ENCODE data around the gene PPP1R1A. TPM values are rescaled to one million over a fixed set of nuclear protein-coding genes. Genes with fewer than 3 reads are reported as not detected.

PPP1R1A gene
- polyA plus RNA-seq, 1 experiment: not detected

DNA sequence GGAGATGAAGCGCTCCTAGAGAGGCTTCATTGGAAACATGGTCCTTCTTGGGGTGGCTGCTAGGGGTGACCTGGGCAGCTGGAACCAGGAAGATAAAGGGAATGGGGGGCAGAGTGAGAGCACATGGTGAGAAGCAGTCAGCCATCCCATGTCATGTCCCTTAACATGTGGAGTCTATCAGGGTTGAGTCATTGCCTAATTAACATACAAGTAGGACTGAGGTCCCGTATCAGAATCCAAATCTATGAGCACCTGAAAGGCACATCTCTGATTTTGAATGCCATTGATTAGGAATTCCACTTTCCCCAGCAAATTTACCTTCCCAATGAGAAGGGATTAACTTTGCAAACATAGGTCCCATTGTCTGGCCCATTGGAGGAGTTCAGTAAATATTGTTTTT lies 20.3 kb upstream of the PPP1R1A start:
- Histone ChIP-seq H3K36me3 (ENCODE audit: control insufficient read depth, insufficient read depth, low read length) (no peaks in the 10 kb centered on the region), H3K27me3 (ENCODE audit: control insufficient read depth, insufficient read depth, low read length) (no peaks in the 10 kb centered on the region; the same call in none of the 2 replicates), H3K4me3 (ENCODE audit: low read depth, low read length) (no peak overlapping the region)
- DNase-seq (ENCODE audit: low read depth): no peak
- TF ChIP-seq, protein P1, sequence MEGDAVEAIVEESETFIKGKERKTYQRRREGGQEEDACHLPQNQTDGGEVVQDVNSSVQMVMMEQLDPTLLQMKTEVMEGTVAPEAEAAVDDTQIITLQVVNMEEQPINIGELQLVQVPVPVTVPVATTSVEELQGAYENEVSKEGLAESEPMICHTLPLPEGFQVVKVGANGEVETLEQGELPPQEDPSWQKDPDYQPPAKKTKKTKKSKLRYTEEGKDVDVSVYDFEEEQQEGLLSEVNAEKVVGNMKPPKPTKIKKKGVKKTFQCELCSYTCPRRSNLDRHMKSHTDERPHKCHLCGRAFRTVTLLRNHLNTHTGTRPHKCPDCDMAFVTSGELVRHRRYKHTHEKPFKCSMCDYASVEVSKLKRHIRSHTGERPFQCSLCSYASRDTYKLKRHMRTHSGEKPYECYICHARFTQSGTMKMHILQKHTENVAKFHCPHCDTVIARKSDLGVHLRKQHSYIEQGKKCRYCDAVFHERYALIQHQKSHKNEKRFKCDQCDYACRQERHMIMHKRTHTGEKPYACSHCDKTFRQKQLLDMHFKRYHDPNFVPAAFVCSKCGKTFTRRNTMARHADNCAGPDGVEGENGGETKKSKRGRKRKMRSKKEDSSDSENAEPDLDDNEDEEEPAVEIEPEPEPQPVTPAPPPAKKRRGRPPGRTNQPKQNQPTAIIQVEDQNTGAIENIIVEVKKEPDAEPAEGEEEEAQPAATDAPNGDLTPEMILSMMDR (IDR thresholded peaks at IDR 0.05; ENCODE audit: insufficient read depth, low read depth, low read length): no peak
- ChIA-PET CTCF (interaction anchor here (1.3 to 4.0 kb wide), 3 partner anchors 9 to 29 kb away, joined by 4 to 15 read pairs (median 7); no protein-coding TSS in a partner anchor), POLR2A (no interaction called here)

DNA sequence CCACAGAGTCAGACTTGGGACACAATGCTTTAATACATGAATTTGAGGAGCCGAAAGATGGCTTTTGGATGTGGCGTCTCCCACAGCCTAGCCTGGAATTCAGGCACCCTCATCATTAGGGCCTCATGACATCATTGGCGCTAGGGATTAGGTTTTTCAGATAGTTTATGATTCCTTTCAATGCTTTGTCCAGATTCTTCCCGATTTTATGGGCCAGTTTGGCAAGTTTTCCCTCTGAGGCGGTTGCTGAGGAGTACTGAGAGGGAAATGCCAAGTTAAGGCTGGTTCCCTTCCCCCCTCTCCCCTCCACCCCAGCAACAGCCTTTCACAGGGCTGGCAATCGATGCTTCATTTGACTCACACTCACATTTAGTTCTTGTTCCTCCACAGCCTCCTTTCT lies 19.7 kb upstream of the PPP1R1A start:
- DNase-seq (ENCODE audit: low read depth): no peak
- CTCF ChIA-PET: interaction anchor here (1.3 to 4.0 kb wide), 3 partner anchors 8 to 28 kb away, joined by 4 to 15 read pairs (median 7); no protein-coding TSS in a partner anchor
- no peaks in the 10 kb centered on the region for H3K36me3 ChIP-seq (ENCODE audit: control insufficient read depth, insufficient read depth, low read length)
- no peaks in the 10 kb centered on the region; the same call in none of the 2 replicates for H3K27me3 ChIP-seq (ENCODE audit: control insufficient read depth, insufficient read depth, low read length)
- POLR2A ChIA-PET: no interaction called here
- H3K4me3 ChIP-seq (ENCODE audit: low read depth, low read length): no peak overlapping the region
- TF ChIP-seq, protein P1 (IDR thresholded peaks at IDR 0.05; ENCODE audit: insufficient read depth, low read depth, low read length): no peak

DNA sequence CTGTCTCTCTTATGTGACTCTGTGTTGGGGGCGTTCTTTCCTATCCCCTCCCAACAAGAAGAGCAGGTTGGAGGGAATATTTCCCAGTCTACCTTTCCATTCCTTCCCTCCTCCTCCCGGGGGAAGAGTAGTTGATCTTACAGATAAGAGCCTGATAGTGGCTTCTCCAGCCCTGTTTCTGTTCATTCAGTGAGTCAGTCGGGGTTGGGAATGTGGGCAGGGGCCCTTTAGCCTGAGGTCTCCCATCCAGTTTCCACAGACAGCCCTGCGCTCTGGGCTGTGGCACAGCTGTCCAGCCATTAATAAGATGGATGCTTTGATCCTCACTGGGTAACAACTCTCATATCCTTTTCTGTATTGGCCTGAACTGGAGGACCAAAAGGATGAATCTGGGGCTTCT lies 18.1 kb upstream of the PPP1R1A start:
- CTCF ChIA-PET: interaction anchor here (2.4 to 4.0 kb wide), 2 partner anchors 10 to 27 kb away, joined by 11 to 15 read pairs; no protein-coding TSS in a partner anchor

GRCh38 chr12:54605138-54605970 lies 16.9 kb upstream of the PPP1R1A start:
- no peak for DNase-seq (ENCODE audit: low read depth)
- Histone ChIP-seq H3K27me3 (ENCODE audit: control insufficient read depth, insufficient read depth, low read length) (peaks cover 1% of the 10 kb centered on the region), H3K36me3 (ENCODE audit: control insufficient read depth, insufficient read depth, low read length) (no peaks in the 10 kb centered on the region), H3K4me3 (ENCODE audit: low read depth, low read length) (no peak overlapping the region)
- TF ChIP-seq, protein P1 (IDR thresholded peaks at IDR 0.05; ENCODE audit: insufficient read depth, low read depth, low read length): no peak
- ChIA-PET POLR2A (interaction anchor here (0.6 kb wide), 1 partner anchor 40 kb away, joined by 3 read pairs; no protein-coding TSS in a partner anchor), CTCF (interaction anchor here (0.5 to 2.4 kb wide), 3 partner anchors 9 to 210 kb away, joined by 3 to 11 read pairs (median 3); no protein-coding TSS in a partner anchor)

More for the DNA sequence above, 18.1 kb upstream of the PPP1R1A start:
- Histone ChIP-seq H3K36me3 (ENCODE audit: control insufficient read depth, insufficient read depth, low read length) (no peaks in the 10 kb centered on the region), H3K4me3 (ENCODE audit: low read depth, low read length) (no peak overlapping the region), H3K27me3 (ENCODE audit: control insufficient read depth, insufficient read depth, low read length) (peaks cover 1% of the 10 kb centered on the region)
- TF ChIP-seq, protein P1 (IDR thresholded peaks at IDR 0.05; ENCODE audit: insufficient read depth, low read depth, low read length): no peak
- POLR2A ChIA-PET: no interaction called here
- DNase-seq (ENCODE audit: low read depth): no peak

DNA sequence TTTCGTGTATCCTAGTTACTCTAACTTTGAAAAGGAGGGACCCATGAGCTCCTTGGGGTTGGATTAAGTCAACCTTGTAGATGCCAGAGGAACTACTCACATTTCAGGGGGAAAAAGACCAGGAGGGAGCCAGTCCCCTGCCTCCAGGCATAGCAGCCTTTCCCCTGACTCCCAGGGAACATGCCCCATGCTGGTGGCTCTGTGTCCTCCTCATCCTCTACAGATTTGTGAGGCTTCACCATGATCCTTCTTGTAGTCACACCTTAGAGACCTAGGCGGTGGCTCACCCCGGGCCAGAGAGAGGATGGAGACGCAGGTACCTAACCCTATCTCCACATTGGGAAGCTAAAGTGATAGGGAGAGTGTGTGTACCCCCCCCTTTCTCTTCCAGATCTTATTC lies 16.0 kb upstream of the PPP1R1A start:
- ChIA-PET CTCF (interaction anchor here (0.7 to 1.1 kb wide), 4 partner anchors 9 to 15 kb away, joined by 3 to 7 read pairs (median 3); no protein-coding TSS in a partner anchor), POLR2A (no interaction called here)
- Histone ChIP-seq H3K4me3 (ENCODE audit: low read depth, low read length) (no peak overlapping the region), H3K27me3 (ENCODE audit: control insufficient read depth, insufficient read depth, low read length) (peaks cover 1% of the 10 kb centered on the region), H3K36me3 (ENCODE audit: control insufficient read depth, insufficient read depth, low read length) (no peaks in the 10 kb centered on the region)
- TF ChIP-seq, protein P1 (IDR thresholded peaks at IDR 0.05; ENCODE audit: insufficient read depth, low read depth, low read length): no peak
- DNase-seq (ENCODE audit: low read depth): no peak
